PFSK-1 (cell line): ENCODE data around the gene ZSCAN29.

Source experiments
- FOXP2 ChIP-seq: optimal IDR thresholded peaks from 2 replicates; pipeline ENCODE3; 2011; ENCODE audit warnings: borderline replicate concordance, control low read depth, inconsistent platforms; ENCODE audit not compliant: insufficient read depth; ENCODE audit errors: extremely low read length, extremely low read depth
- POLR2AphosphoS5 ChIP-seq: IDR thresholded peaks from 2 replicates; pipeline ENCODE4 v1.6.1; 2012; ENCODE audit warnings: low read depth, mild to moderate bottlenecking, control low read depth, low read length, moderate library complexity
- REST ChIP-seq, 2 experiments: IDR thresholded peaks; 2 replicates each; pipeline versions ENCODE4 v1.6.1 to v1.8.0; 2011 to 2012; ENCODE audit warnings: low read depth in 2 of 2, low read length in 2 of 2, control low read depth in 1 of 2, inconsistent platforms in 1 of 2, mild to moderate bottlenecking in 1 of 2, moderate library complexity in 1 of 2; ENCODE audit not compliant: insufficient read depth in 1 of 2
- SIN3A ChIP-seq: IDR thresholded peaks from 2 replicates; pipeline ENCODE4 v1.6.1; 2012; ENCODE audit warnings: mild to moderate bottlenecking, low read length, moderate library complexity, borderline replicate concordance; ENCODE audit not compliant: insufficient read depth
- TAF1 ChIP-seq: IDR thresholded peaks from 2 replicates; pipeline ENCODE4 v1.6.1; 2012; ENCODE audit warnings: low read length, control low read depth, borderline replicate concordance; ENCODE audit not compliant: insufficient read depth

ZSCAN29 gene

GRCh38 chr15:43329217-43329959 is 41.5 kb downstream of the ZSCAN29 start:
- TF ChIP-seq POLR2AphosphoS5 = no peak
- TF ChIP-seq FOXP2 = no peak
- no peak for TF ChIP-seq TAF1

DNA sequence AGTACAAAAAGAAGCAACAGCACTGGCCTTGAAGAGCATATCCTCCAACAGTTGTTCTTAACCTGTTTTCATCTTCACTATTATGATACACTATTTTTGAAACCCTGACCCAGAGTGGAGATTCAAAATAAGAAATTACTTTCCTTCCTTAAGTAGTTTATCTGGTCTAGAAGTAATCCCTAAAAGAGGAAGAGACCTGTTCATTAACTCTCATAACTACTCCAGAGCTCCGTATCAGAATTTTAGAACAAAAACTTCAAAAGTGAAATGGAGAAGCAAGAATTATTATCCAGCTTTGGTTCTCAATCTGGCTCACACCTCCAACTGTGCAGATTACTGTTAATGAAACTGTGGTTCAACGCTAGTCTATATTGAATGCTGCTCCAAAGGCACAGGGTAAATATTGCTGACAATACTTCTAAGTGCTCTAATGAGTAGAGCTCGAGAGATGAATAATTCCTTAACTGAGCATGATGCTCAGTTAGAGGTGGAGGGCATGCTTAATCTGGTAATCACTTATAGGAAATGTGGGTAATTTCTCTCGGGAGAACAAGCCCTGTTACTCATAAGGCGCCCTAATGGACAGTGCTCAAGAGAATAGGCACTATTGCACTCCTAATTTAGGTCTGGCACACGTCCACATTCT is 45.7 kb downstream of the ZSCAN29 start:
- TF ChIP-seq REST (IDR thresholded peaks at IDR 0.05; ENCODE audit: insufficient read depth in 1 of 2, low read depth in 2 of 2, low read length in 2 of 2) = no peak
- TF ChIP-seq FOXP2 = no peak
- TF ChIP-seq POLR2AphosphoS5 = no peak
- TF ChIP-seq SIN3A = no peak
- no peak for TF ChIP-seq TAF1

DNA sequence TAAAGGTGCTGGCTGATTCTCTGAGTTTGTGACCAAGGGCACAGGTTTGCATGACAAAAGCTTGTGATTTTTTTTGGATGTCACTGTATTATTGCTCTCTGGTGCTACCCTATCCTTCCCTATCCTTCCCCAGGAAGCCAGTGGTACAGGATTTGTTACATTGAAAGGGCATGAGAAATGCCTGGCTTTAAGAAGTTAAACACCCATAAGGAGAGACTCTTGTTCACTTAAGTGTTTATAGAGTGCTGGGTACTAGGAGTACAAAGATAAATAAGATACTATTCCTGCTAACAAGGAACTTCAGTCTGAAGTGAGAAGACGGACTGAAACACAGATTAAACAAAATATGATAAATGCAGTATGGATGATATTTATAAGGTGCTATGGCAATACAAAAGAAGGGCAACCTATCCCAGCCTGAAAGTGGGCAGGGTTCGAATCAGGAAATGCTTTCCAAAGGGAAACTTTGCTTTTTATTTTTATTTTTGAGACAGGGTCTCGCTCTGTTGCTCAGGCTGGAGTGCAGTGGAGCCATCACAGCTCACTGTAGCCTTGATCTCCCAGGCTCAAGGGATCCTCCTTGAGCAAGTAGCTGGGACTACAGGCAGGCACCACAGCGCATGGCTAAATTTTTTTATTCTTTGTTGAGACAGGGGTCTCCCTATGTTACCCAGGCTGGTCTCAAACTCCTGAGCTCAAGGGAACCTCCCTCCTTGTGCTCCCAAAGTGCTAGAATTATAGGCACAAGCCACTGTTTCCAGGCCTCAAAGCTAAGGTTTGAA is 51.7 kb downstream of the ZSCAN29 start:
- TF ChIP-seq REST (IDR thresholded peaks at IDR 0.05; ENCODE audit: insufficient read depth in 1 of 2, low read depth in 2 of 2, low read length in 2 of 2) = no peak
- TF ChIP-seq SIN3A = no peak
- TF ChIP-seq POLR2AphosphoS5 = no peak
- no peak for TF ChIP-seq FOXP2
- no peak for TF ChIP-seq TAF1

DNA sequence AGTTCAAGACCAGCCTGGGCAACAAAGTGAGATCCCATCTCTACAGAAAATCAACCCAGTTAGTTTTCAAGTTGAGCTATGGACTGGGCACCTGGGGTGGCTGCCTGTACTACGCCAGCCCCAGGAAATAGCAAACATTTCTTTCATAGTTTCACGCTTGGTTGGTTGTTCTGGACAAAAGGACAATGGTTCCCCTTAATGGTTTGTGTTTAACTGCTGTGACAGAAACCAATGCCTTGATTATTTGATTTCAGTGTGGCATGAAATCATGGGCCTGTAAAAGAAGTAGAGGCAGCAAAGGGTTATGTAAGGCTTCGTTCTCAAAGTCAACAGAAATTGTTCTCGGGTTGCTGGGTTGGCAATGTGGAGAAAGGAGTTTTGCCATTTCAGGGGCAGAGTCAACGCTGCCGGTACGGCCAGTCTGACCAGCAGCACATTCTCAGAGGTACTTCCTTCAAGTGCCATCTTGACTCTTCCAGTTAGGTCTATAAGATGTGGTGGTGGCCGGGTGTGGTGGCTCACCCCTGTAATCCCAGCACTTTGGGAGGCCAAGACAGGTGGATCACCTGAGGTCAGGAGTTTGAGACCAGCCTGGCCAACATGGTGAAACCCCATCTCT is 53.2 kb downstream of the ZSCAN29 start:
- TF ChIP-seq FOXP2 (no peak), REST (IDR thresholded peaks at IDR 0.05; ENCODE audit: insufficient read depth in 1 of 2, low read depth in 2 of 2, low read length in 2 of 2) (no peak), TAF1 (no peak), SIN3A (no peak)

GRCh38 chr15:43316971-43317346 is 53.9 kb downstream of the ZSCAN29 start:
- TF ChIP-seq TAF1 = no peak
- no peak for TF ChIP-seq FOXP2
- no peak for TF ChIP-seq POLR2AphosphoS5
- no peak for TF ChIP-seq REST (IDR thresholded peaks at IDR 0.05; ENCODE audit: insufficient read depth in 1 of 2, low read depth in 2 of 2, low read length in 2 of 2)
- no peak for TF ChIP-seq SIN3A
